ENCODE results near the gene EXO5.

DNA sequence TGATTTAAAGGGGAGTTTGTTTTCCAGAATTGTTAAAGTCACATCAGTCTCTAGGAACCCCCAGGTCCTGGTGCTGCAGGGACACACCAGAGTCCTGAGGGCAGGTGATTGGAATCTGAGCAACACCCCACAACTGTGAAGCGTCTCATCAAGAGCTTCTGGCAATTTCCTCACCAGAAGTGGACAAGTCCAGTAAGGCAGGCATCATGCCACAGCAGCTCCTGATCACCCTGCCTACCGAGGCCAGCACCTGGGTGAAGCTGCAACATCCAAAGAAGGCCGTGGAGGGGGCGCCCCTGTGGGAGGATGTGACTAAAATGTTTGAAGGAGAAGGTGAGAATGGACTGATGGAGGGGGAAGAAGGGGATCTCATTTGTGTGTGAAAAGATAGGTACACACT is 29.4 kb upstream of the EXO5 start:
- TF ChIP-seq, protein P1, sequence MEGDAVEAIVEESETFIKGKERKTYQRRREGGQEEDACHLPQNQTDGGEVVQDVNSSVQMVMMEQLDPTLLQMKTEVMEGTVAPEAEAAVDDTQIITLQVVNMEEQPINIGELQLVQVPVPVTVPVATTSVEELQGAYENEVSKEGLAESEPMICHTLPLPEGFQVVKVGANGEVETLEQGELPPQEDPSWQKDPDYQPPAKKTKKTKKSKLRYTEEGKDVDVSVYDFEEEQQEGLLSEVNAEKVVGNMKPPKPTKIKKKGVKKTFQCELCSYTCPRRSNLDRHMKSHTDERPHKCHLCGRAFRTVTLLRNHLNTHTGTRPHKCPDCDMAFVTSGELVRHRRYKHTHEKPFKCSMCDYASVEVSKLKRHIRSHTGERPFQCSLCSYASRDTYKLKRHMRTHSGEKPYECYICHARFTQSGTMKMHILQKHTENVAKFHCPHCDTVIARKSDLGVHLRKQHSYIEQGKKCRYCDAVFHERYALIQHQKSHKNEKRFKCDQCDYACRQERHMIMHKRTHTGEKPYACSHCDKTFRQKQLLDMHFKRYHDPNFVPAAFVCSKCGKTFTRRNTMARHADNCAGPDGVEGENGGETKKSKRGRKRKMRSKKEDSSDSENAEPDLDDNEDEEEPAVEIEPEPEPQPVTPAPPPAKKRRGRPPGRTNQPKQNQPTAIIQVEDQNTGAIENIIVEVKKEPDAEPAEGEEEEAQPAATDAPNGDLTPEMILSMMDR (IDR thresholded peaks at IDR 0.05): no peak
- TF ChIP-seq POLR2AphosphoS2 (conservative IDR thresholded peaks at IDR 0.05; ENCODE audit: low read length): no peak
- TF ChIP-seq, protein P2, sequence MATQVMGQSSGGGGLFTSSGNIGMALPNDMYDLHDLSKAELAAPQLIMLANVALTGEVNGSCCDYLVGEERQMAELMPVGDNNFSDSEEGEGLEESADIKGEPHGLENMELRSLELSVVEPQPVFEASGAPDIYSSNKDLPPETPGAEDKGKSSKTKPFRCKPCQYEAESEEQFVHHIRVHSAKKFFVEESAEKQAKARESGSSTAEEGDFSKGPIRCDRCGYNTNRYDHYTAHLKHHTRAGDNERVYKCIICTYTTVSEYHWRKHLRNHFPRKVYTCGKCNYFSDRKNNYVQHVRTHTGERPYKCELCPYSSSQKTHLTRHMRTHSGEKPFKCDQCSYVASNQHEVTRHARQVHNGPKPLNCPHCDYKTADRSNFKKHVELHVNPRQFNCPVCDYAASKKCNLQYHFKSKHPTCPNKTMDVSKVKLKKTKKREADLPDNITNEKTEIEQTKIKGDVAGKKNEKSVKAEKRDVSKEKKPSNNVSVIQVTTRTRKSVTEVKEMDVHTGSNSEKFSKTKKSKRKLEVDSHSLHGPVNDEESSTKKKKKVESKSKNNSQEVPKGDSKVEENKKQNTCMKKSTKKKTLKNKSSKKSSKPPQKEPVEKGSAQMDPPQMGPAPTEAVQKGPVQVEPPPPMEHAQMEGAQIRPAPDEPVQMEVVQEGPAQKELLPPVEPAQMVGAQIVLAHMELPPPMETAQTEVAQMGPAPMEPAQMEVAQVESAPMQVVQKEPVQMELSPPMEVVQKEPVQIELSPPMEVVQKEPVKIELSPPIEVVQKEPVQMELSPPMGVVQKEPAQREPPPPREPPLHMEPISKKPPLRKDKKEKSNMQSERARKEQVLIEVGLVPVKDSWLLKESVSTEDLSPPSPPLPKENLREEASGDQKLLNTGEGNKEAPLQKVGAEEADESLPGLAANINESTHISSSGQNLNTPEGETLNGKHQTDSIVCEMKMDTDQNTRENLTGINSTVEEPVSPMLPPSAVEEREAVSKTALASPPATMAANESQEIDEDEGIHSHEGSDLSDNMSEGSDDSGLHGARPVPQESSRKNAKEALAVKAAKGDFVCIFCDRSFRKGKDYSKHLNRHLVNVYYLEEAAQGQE (IDR thresholded peaks at IDR 0.05): no peak
